ENCODE data around the gene TTPAL.

The TTPAL gene

DNA sequence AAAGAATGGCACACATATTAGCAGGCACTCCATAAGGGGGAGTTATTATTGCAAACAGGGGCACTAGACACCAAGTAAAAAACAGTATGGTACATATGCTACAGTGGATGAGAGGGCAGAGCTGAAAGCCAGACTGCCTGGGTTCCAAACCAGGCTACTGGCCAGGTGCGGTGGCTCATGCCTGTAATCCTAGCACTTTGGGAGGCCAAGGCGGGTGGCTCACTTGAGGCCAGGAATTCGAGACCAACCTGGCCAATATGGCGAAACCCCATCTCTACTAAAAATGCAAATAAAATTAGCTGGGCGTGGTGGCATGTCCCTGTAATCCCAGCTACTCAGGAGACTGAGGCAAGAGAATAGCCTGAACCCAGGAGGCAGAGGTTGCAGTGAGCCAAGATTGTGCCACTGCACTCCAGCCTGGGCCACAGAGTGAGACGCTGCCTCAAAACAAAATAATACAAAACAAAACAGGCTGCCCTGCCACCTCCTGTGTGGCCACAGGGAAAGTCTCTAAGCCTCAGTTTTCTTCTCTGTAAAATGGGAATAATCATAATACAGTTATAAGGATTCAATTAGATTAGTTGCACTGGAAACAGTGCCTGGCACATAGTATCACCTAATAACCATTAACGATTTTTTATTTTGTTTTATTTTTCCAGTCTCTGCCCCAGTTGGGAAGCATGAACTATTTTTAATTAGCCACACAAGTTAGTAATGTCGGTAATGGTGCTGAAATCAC lies 7.5 kb upstream of the TTPAL start:
- Histone ChIP-seq H3K36me3 (ENCODE audit: control insufficient read depth in 2 of 2, insufficient read depth in 1 of 2, low read length in 2 of 2) (no peaks in the 10 kb centered on the region), H3K4me1 (ENCODE audit: control insufficient read depth, insufficient read depth, low read length) (no peaks in the 10 kb centered on the region), H3K27ac (ENCODE audit: extremely low read depth, low read depth, low read length) (no peak overlapping the region), H3K4me3 (ENCODE audit: low read depth, low read length) (no peak overlapping the region), H3K9me3 (ENCODE audit: control insufficient read depth, insufficient read depth, low read depth, low read length) (no peaks in the 10 kb centered on the region)
- ChIA-PET POLR2A (no interaction called here), CTCF (interaction anchor here (0.5 to 0.7 kb wide), 2 partner anchors 11 to 39 kb away, joined by 3 read pairs; no protein-coding TSS in a partner anchor)
- TF ChIP-seq GLI4 (tag by site-specific recombination; IDR thresholded peaks at IDR 0.05) (no peak), ZNF580 (tag by site-specific recombination; IDR thresholded peaks at IDR 0.05) (no peak), ZNF660 (tag by site-specific recombination; IDR thresholded peaks at IDR 0.05) (no peak), REPIN1 (tag by site-specific recombination; IDR thresholded peaks at IDR 0.05; ENCODE audit: low read depth) (no peak), ZNF202 (tag by site-specific recombination; IDR thresholded peaks at IDR 0.05; ENCODE audit: borderline replicate concordance) (no peak), ZNF600 (tag by site-specific recombination; IDR thresholded peaks at IDR 0.05) (no peak), ZBTB20 (tag by site-specific recombination; IDR thresholded peaks at IDR 0.05) (no peak)
- TF ChIP-seq, protein P1, sequence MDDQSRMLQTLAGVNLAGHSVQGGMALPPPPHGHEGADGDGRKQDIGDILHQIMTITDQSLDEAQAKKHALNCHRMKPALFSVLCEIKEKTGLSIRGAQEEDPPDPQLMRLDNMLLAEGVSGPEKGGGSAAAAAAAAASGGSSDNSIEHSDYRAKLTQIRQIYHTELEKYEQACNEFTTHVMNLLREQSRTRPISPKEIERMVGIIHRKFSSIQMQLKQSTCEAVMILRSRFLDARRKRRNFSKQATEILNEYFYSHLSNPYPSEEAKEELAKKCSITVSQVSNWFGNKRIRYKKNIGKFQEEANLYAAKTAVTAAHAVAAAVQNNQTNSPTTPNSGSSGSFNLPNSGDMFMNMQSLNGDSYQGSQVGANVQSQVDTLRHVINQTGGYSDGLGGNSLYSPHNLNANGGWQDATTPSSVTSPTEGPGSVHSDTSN (CRISPR knock-in tag; IDR thresholded peaks at IDR 0.05) = no peak
- TF ChIP-seq, protein P2, sequence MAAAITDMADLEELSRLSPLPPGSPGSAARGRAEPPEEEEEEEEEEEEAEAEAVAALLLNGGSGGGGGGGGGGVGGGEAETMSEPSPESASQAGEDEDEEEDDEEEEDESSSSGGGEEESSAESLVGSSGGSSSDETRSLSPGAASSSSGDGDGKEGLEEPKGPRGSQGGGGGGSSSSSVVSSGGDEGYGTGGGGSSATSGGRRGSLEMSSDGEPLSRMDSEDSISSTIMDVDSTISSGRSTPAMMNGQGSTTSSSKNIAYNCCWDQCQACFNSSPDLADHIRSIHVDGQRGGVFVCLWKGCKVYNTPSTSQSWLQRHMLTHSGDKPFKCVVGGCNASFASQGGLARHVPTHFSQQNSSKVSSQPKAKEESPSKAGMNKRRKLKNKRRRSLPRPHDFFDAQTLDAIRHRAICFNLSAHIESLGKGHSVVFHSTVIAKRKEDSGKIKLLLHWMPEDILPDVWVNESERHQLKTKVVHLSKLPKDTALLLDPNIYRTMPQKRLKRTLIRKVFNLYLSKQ (tag by site-specific recombination; IDR thresholded peaks at IDR 0.05; ENCODE audit: borderline replicate concordance) = no peak

DNA sequence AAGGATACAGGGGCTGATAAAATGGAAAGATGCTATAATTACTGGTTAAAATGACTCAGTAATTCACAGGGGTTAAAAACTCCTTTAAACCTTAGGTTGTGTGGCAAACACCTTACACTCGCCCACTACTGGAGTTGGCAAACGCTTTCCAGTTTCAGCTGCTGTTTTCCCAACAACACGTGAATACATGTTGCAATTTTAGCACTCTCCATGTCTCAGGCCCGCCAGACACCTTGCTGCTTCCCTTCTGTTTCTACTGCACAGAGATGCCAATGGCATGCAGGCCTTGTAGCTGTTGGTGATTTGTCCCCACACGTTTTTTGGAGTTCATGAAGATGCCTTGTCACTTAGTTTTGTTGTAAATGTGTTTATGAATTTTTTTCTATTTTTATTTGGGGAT lies 5.3 kb upstream of the TTPAL start:
- H3K9me3 ChIP-seq (ENCODE audit: control insufficient read depth, insufficient read depth, low read depth, low read length) = no peaks in the 10 kb centered on the region
- H3K4me3 ChIP-seq (ENCODE audit: low read depth, low read length) = no peak overlapping the region
- CTCF ChIA-PET = interaction anchor here (0.8 to 1.4 kb wide), 6 partner anchors 20 to 133 kb away, joined by 3 to 7 read pairs (median 5); no protein-coding TSS in a partner anchor
- TF ChIP-seq ZNF426 (tag by site-specific recombination; IDR thresholded peaks at IDR 0.05) = no peak
- TF ChIP-seq ZNF626 (tag by site-specific recombination; IDR thresholded peaks at IDR 0.05) = no peak
- TF ChIP-seq ZNF677 (tag by site-specific recombination; IDR thresholded peaks at IDR 0.05) = no peak
- TF ChIP-seq ZNF354C (tag by site-specific recombination; IDR thresholded peaks at IDR 0.05; ENCODE audit: borderline replicate concordance, low read depth) = no peak
- TF ChIP-seq ZNF48 (tag by site-specific recombination; IDR thresholded peaks at IDR 0.05) = no peak
- no peak for TF ChIP-seq ZFP41 (tag by site-specific recombination; IDR thresholded peaks at IDR 0.05; ENCODE audit: borderline replicate concordance)
- TF ChIP-seq, protein P2 (tag by site-specific recombination; IDR thresholded peaks at IDR 0.05; ENCODE audit: borderline replicate concordance) = no peak
- no peak for TF ChIP-seq ZNF555 (tag by site-specific recombination; conservative IDR thresholded peaks at IDR 0.05)
- TF ChIP-seq ZNF174 (tag by site-specific recombination; IDR thresholded peaks at IDR 0.05) = no peak
- TF ChIP-seq SETDB1 (IDR thresholded peaks at IDR 0.05; ENCODE audit: insufficient read length, low read length) = no peak
- TF ChIP-seq HOXC10 (CRISPR knock-in tag; IDR thresholded peaks at IDR 0.05) = no peak
- no peak for TF ChIP-seq ZBTB20 (tag by site-specific recombination; IDR thresholded peaks at IDR 0.05)
- TF ChIP-seq CTCF (tag by site-specific recombination; IDR thresholded peaks at IDR 0.05) = no peak
- TF ChIP-seq ZNF585B (tag by site-specific recombination; IDR thresholded peaks at IDR 0.05) = no peak
- TF ChIP-seq ZNF701 (tag by site-specific recombination; IDR thresholded peaks at IDR 0.05) = no peak
- no peak for TF ChIP-seq BCL11A (tag by site-specific recombination; IDR thresholded peaks at IDR 0.05; ENCODE audit: low read depth)
- no peak for TF ChIP-seq ZNF571 (tag by site-specific recombination; IDR thresholded peaks at IDR 0.05)
- TF ChIP-seq ZNF416 (tag by site-specific recombination; IDR thresholded peaks at IDR 0.05) = no peak
- POLR2A ChIA-PET = no interaction called here
- H3K27ac ChIP-seq (ENCODE audit: extremely low read depth, low read depth, low read length) = no peak overlapping the region
- H3K4me1 ChIP-seq (ENCODE audit: control insufficient read depth, insufficient read depth, low read length) = no peaks in the 10 kb centered on the region
- no peaks in the 10 kb centered on the region for H3K36me3 ChIP-seq (ENCODE audit: control insufficient read depth in 2 of 2, insufficient read depth in 1 of 2, low read length in 2 of 2)
